GM19328 (cell line): ENCODE data around the gene MAGI2.

Experiments
- ATAC-seq: cut with Tn5 transposase; IDR thresholded peaks from one replicate; pipeline ENCODE4 v1.9.1; 2021; ENCODE audit warnings: mild to moderate bottlenecking, moderate library complexity; ENCODE audit not compliant: unreplicated experiment

The MAGI2 gene

DNA sequence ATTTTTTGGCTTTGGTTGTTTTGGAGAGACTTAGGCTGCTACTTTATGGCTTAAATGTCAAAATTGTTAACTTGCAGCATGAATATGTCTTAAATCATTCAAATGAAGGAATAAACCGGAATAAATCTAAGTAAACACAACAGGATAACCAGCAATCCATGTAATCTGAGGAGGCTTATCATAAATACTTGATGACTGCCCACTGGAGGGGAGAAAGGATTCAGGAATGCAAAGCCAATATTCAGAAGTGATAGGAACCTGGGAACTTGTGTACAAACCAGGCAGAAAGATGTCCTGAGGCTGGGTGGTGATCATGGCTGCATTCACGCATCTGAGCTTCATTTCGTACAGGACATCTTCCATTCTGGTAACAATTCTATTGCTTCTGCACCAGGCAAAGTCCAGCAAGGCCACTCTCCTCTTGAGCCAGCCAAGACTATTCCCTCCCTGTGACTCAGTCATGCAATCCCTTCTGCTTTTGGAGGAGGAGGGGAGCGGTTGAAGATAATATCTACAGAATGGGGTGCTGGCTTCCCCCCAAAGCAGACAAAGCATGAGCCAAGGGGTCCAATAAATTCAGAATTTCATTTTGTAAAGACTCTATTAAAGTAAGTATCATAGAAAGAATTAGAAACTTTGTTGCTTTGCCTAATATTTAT, 1280.4 kb downstream of the MAGI2 start:
- no peak for ATAC-seq

DNA sequence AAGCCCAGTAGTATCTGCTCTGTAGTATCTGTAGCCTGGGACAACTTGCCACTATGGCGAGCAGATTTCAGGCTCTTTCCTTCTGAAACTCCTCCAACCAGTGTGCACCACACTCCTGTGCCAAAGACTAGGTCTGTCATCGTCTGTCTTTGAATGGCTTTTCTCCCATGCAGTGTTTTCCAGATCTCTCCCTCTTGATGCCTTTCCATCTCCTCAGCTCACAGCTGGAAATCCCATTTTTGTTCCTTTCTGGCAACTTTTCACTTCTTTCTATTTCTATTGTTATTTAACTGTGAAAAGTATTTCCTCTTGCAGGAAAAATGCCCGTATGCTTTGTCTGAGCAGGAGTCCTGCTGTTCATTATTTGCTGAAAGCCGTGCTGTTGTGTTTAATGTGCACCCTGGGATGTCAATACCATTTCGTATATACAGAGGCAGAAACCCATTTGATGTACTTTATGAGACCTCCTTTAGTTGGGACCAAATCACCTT, 1281.2 kb downstream of the MAGI2 start:
- no peak for ATAC-seq

DNA sequence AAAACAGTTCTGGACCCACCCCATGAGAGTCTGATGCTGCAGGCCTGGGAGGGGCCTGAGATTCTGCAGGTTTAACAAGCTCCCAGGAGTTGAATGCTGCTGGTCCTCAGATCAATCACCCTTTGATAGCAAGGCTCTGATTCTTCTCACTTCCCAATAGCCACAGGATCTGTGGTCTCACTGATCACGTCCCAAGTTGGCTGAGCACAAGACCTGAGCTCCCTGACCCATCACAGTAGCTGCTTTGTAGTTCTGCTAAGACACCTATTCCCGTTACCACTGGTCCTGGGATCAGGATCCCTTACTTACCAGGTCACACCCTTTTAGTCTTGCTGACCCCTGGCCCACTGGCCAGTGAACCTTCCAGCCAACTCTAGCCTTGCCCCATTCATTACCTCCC, 1282.1 kb downstream of the MAGI2 start:
- no peak for ATAC-seq

DNA sequence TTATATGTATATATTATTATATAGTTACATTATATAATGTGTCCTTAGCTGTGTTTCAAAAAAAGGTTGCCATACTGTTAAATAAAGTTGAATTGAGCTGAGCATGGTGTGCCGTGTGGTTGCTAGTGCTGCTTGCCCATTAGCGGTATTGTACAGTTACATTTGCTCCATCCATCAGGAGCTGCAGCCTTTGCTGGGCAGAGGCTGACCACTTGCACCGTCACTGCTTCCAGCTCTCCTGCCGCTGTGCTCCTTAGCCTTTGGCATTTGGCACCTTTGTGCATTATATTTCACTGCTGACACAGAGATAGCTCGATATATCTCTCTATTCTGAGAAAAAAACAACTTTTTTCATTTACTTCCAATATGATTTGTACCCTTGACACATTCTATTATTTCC, 1282.7 kb downstream of the MAGI2 start:
- ATAC-seq = no peak

DNA sequence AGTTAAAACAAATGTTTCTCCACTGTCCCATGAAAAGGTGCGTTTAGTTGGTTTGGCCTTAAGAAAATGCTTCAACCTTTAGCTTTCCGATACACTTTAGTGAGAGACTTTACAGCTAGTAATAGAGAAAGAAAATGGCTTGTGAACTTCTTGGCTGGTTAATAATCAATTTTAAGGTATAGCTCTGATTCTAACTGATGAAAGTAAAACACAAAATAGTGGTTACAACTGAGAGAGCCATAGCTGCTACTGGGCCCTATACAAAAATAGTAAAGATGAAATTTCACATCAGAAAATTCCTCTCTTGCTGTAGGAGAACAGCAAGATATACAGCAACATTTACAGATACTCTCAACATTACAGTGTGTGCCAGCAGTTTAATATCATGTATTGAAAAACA, 1283.5 kb downstream of the MAGI2 start:
- no peak for ATAC-seq

DNA sequence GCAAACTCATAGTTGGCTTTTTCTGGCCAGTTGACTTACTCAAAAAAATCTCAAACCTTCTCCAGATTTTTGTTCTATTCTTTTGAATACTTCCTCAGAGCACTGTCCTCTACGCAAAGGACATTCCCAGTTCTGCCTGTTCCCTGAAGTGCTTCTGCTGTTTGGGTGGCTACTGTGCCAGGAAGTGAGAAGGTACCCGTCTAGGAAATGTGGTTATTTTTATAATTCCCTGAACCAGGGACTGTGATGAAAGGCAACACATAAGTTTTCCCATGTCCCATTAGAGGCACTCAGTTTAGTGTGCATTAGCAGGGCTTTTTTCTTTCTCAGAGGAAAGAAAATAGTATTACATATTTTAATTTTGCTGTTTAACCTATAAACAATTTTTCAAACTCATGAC, 1284.6 kb downstream of the MAGI2 start:
- ATAC-seq = no peak

DNA sequence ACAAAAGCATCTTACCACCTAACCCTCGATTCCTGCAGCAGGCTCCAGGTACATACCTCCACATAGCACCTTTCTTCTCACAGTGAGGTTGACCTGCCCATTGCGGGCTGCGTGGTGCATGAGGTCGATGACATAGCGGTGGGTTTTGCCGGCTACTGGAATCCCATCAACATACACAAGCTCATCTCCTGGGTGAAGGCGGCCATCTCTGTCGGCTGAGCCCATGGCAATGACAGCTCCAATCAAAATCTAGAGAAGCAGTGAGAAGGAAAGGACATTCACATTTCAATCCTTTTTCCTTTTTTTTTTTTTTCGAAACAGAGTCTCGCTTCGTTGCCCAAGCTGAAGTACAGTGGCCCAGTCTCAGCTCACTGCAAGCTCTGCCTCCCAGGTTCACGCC, 1285.6 kb downstream of the MAGI2 start:
- ATAC-seq = no peak

DNA sequence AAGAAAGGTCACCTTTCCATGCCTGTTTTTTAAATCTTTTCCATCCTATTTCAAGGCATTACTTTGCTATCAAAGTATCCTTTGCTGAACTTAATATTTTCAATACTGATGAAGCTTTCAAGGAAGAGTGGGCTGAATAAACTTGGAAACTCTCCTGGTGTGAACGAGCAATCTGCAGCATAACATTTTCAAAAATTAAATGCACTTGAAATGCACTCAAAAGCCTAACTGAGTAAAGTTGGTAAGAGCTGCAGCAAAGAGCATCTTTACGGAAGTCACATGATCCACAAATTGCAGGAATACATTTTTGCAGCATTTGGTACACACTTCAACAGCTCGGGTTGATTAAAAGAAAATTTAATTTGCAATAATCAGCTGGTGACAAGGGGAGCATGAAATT, 1287.6 kb downstream of the MAGI2 start:
- ATAC-seq = no peak

DNA sequence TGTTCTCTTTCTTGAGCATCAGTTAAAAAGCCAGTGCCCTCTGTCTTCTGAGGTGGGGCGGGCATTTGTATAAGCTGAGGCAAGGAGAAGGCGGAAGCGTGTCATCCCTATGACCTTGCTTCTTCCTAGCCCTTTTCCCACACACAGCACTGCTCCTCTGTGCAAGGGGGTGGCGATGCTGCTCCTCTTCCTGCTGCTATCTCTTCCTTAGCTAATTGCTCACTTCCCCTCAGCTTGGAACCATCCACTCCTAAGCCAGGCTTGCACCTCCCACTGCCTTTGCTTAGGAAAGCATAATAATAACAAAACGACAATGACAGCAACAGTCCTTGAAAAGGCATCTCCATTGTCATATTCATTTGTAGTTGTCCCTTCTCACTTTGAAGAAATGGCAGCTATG, 1288.0 kb downstream of the MAGI2 start:
- ATAC-seq = no peak

DNA sequence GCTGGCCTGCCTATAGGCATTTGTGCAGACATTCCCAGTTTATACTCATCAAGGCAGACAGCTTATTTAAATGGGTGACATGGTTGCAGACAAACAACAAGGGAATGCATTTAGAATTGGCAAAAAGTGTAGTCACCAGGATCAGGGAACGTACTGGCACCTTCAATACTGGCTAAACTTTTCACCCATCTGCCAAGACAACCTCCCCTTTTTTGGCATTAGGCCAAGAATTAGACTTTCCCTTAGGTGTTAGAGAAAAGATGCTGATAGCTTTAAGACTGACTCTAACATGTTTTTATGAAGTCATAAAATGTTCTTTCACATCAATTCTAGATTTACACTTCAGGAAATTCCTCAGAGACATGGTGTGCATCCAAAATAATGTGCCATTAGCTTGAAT, 1289.0 kb downstream of the MAGI2 start:
- ATAC-seq = no peak

DNA sequence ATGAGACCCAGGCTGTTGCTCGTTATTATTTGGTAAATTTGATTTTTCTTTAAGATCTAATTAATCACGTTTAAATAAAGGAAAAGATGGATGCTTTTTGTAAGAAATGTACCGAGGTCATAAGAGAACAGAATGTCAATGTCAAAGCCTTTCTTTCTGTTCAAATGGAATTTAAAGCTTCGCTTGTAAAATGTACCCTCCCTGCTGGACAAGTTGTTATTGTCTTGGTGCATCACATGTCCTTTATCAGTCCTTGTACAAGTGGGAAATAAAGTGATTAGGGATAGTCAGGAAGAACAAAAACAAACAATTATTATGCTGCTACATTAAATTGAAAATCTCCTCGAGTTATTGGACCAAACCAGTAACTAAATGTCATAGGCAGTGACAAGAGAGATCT, 1291.7 kb downstream of the MAGI2 start:
- no peak for ATAC-seq

DNA sequence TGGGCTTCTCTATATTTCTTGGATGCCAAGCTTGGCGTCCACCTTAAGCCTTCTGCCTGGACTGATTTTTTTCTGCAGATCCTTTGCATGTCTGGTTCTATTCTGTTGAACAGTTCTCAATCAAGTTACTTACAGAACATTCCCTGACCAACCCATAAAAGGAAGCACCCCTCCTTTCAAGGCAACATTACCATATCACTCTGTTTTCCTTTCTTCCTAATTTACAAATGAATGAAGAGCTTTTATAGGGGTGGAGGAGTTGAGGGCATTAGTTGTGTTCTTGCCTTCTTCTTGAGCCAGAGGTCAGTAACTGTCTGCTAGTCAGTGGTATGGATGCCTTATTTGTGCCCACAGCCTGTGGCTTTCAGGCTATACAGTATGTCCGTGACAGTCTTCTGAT, 1293.9 kb downstream of the MAGI2 start:
- no peak for ATAC-seq

DNA sequence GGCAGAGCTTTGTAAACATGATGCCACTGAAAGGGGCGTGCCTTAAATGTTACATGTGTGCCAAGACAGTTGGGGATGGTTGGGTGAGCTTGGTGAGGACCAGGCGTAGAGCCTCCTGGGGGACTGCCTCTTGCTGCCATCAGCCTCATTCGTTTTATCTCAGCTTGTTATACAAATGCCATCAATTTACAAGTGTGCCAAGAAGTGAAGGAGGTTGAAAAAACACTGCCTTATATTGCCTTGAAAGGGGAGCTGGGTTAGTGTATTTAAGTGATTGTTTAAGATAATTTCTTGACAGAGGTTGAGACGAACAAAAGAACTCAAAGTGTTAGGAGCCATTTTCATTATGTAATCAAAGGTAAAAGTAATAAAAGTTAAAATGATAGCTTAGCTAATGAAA, 1300.2 kb downstream of the MAGI2 start:
- ATAC-seq = no peak

DNA sequence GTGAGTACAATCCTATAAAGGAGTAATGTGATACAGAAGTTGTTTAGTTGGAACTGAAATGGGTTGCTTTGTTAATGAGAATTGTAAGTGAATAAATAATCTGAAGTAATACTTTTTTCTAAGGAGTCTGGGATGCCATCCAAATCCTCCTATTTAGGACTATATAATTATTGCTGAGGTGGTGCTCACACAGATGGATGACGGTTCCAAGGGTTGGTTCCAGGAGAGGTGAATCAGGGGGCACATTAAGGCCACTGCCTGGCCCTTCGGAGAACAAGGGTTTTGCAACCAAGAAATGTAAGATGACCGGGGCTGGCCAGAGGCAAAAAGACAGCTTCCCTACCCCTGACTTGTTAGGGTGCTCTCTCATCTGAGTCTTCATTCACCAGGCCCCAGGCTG, 1302.2 kb downstream of the MAGI2 start:
- ATAC-seq = no peak

DNA sequence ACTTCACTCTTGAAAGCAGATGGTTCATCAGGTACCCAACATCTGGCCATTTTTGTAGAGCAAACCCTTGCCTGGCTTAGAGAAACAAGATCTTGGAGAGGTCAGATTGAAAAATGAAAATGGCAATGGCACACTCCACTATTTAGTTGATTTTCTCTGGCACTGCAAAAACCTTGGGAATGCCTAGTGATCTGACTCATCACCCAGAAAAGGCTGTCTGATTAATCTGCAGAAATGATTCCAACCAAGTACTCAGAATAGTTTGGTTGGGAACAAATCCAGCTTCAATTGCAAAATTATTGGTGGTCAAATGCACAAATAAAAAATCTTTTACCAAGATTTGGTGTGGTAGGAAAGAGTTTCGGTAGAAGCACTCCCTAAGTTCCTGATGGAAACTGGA, 1303.7 kb downstream of the MAGI2 start:
- ATAC-seq = no peak

DNA sequence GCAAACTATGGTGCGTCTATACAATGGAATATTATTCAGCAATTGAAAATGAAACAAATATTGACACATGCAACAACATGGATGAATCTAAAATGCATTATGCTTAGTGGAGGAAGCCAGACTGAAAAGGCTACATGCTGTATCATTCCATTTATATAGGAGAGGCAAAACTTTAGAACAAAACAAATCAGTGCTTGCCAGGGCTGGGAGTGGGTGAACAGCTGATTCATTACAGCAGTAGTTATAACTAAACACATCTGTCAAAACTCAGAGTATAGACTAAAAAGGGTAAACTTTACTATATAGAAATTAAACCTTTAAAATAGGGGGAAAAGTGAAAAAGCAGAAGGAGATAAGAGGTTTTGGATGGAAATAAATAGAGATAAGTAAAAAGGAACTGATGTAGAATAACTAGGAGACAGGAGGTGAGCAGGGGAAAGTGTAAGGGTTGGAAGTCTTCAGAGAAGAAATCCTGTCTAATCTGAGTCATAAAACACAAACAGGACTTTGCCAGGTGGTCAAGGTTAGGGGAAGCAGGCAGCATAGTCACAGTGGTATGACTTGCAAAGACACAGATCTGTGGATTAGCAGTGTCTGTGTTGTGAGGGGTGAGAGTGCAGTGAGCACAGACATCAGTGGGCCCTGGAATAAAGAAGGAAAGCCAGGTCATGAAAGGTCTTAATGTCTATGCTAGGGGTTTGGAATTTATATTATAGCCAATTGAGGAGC, 1305.1 kb downstream of the MAGI2 start:
- ATAC-seq = no peak

DNA sequence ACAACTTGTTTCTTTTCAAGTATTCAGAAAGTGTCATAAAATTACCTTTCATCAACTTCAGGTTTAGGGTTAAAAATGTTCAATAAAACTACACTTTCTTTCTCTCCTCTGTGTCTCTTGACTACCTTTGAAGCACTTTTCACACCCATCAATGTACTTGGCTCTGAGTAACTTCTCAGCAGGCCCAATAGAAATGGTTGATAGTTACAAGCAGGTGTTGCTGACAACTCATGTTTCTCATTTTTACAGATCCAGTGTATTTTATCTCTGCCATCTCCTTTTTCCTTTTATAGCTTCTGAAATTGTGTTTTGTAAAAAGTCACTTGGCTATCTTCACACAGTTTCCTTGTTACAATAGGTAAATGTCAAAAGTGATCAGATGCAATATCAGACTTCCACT, 1306.9 kb downstream of the MAGI2 start:
- ATAC-seq = no peak

DNA sequence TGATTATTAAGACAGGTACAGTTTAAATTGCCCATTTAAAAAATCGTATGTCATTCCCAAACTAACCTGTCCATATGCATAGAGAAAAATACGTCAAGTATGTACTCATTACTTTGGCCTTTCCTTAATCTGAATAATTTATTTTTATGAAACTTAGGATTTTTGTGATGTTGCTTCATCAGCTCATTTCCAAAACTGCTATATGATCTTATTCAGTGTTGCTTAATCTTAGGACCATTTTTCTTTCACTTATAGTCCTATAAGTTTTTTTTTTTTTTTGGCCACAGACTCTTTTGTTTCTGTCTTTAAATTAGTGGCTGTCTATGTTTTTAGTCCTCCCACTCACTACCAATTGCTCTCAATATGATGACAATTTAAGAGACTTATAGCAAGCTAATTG, 1309.8 kb downstream of the MAGI2 start:
- no peak for ATAC-seq

DNA sequence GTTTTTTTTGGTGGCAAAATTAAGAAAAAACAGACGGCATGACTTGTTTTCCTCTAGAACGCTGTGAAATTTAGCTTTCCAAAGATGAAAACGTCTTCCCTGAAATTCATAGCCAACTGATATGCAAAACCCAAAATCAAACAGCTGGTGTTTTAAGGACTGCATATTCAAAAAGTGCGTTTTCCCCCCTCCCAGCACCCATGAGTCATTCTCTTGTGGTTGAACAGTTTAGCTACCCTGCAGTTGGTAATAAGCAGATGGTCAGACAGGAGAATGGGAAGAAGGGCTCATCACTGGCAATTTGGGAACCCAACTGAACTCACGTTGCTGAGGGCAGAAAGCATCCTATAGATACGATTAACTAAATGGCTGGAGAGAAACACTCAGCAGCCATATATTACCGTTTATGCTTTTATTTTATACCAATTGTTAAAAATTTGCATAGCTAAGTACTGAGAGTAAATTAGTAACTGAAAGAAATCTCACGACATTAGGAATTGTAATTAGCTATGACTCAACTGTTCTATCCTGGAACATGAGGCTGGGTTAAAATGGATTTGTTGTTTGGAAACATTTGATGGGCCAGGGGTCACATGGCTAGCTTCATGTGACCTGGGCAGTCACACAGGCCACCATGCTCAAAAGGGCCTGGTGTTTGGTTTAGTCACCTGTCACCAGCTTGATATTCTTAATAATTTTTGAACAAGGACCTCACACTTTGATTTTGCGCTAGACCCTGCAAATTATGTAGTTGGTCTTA, 1311.8 kb downstream of the MAGI2 start:
- ATAC-seq = no peak

DNA sequence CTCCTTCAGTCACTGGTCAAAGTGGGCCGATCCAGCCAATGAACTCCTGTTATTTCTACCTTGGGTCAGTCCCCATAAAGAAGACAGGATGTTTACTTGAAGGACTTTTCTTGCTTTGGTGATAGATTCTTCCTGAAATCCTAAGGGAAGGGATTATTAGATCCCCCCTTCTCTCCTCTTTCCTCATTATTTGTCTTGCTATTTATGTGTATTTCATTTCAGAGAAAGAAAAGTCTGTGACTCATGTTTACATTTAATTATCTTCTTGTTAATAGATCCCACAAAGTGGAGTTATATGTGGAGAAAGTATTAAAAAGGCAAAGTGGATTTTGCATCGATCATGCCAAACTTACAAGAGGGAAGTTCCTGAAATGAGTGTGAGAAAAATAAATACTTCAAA, 1313.4 kb downstream of the MAGI2 start:
- ATAC-seq = no peak

DNA sequence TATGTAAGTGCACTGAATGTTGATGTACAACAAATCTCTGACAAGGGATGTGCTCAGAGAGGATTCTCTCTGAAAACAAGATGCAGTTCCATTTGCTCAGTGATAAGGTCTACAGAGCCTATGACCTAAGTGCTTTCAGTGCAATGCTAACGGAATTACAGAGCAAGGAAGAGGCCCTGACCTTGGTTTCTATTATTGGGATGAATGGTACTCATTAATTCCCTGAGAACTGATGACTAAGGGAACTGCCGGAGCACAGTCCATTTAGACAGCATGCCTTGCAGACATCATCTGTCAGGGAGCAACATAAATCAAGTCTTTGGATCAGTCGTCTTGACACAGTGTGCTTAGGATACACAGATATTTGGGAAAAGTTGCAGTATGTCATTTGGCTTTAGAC, 1314.1 kb downstream of the MAGI2 start:
- ATAC-seq = no peak

DNA sequence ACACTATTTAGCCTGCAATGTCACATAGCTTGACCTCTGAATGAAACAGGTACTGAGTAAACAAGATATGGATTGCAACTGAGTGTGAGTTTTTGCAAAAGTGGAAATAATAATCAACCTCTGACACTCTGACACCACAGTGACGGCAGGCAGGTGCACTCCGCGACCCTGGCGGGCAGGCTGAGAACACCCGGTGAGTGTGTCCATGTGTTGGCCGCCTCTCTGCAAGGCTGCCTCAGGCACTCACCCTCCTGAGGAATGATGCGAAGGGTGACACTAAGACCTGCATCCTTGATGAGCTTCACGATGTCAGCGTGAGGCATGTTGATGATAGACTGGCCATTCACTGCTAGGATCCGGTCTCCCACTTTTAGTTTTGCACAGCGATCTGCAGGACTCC, 1318.7 kb downstream of the MAGI2 start:
- ATAC-seq = no peak
